Natural killer cell (primary cell): ENCODE data around the gene MAST3. TPM values are rescaled to one million over a fixed set of nuclear protein-coding genes. Genes with fewer than 3 reads are reported as not detected.
"Not testable (repeated sequence)": the region's sequence is repeated elsewhere in the genome, so short reads cannot be mapped to it uniquely, and the experiment has no call there.

Source experiments
- ATAC-seq, 3 donors: fragments of 150-1000 bp in 2 of 3; fragments of 200-7000 bp in 1 of 3; cut with Tn5 transposase; 1 replicate in 1 of 3; 2 replicates in 2 of 3; pipeline ENCODE4 v1.10.0; 2021; ENCODE audit warnings: mild to moderate bottlenecking in 2 of 3, moderate library complexity in 2 of 3
- DNase-seq, 2 donors: peaks; one replicate each; pipeline versions ENCODE4 v3.0.0 to v3.0.0-alpha.2; 2013 to 2021; ENCODE audit warnings: mixed read lengths in 1 of 2
- H3K27ac ChIP-seq: one replicate; pipeline ENCODE4 v1.5.1; 2013; ENCODE audit warnings: mild to moderate bottlenecking, low read length
- H3K27me3 ChIP-seq: one replicate; pipeline ENCODE4 v1.6.1; 2013; ENCODE audit warnings: low read length; ENCODE audit not compliant: control insufficient read depth, insufficient read depth
- H3K36me3 ChIP-seq: one replicate; pipeline ENCODE4 v1.6.1; 2013; ENCODE audit warnings: low read length; ENCODE audit not compliant: control insufficient read depth, insufficient read depth
- H3K4me1 ChIP-seq: one replicate; pipeline ENCODE4 v1.6.1; 2013; ENCODE audit warnings: low read length; ENCODE audit not compliant: control insufficient read depth, insufficient read depth
- H3K4me3 ChIP-seq: one replicate; pipeline ENCODE4 v1.5.1; 2013; ENCODE audit warnings: low read length
- H3K9me3 ChIP-seq: one replicate; pipeline ENCODE4 v1.6.1; 2013; ENCODE audit warnings: low read length; ENCODE audit not compliant: control insufficient read depth, insufficient read depth
- H3K27ac Mint-ChIP-seq, 2 donors: one replicate each; pipeline ENCODE4 v1.8.0; 2022; ENCODE audit warnings: mild to moderate bottlenecking in 2 of 2, mixed read lengths in 2 of 2, moderate library complexity in 1 of 2
- H3K27me3 Mint-ChIP-seq, 2 donors: one replicate each; pipeline ENCODE4 v1.8.0; 2022; ENCODE audit warnings: low read depth in 2 of 2, mixed read lengths in 2 of 2
- H3K36me3 Mint-ChIP-seq: one replicate; pipeline ENCODE4 v1.8.0; 2022; ENCODE audit warnings: mixed read lengths
- H3K4me1 Mint-ChIP-seq, 2 donors: one replicate each; pipeline ENCODE4 v1.8.0; 2022; ENCODE audit warnings: mixed read lengths in 2 of 2
- H3K4me3 Mint-ChIP-seq: one replicate; pipeline ENCODE4 v1.8.0; 2022; ENCODE audit warnings: mild to moderate bottlenecking, moderate library complexity, mixed read lengths
- H3K9me3 Mint-ChIP-seq, 2 donors: one replicate each; pipeline ENCODE4 v1.8.0; 2022; ENCODE audit warnings: mixed read lengths in 2 of 2
- CTCF ChIP-seq: fragments of 200-600 bp; IDR thresholded peaks from one replicate; pipeline ENCODE4 v1.8.0; 2022; ENCODE audit warnings: antibody characterized with exemption
- WGBS: methylation state at CpG from one replicate; pipeline ENCODE4 v1.1.7; 2013; ENCODE audit warnings: missing lambda C conversion rate; ENCODE audit not compliant: insufficient coverage; 5-methylcytosine and 5-hydroxymethylcytosine counted together
- intact Hi-C: fragments of 100-400 bp; cut with micrococcal nuclease; formaldehyde crosslinking; loops from one replicate; pipeline ENCODE4 v1.14.2; 2022
- total RNA-seq, 4 donors: library from RNA; stranded (reverse); fragments of 120-200 nt in 1 of 4; gene quantifications; one replicate each; pipeline versions ENCODE4 v1.2.3 to v1.2.4, GENCODE V29; 2013 to 2022

Gene MAST3
- total RNA-seq, 3 donors from 2014 or later (not counting 1 experiment from before 2014, with no cell fraction given) = 84.5 to 101 (median 101) TPM

GRCh38 chr19:18157465-18158063, 60.0 kb downstream of the MAST3 start:
- Histone ChIP-seq H3K9me3 (no peaks in the 10 kb centered on the region), H3K4me3 (no peak overlapping the region), H3K27me3 (no peaks in the 10 kb centered on the region), H3K27ac (no peak overlapping the region), H3K4me1 (peaks cover 30% of the 10 kb centered on the region), H3K36me3 (no peaks in the 10 kb centered on the region)
- no peak for ATAC-seq
- no peak overlapping the region for H3K4me3 Mint-ChIP-seq
- no peaks in the 10 kb centered on the region for H3K36me3 Mint-ChIP-seq
- H3K27me3 Mint-ChIP-seq = peaks cover 0 to 2% of the 10 kb centered on the region in 2 donors
- intact Hi-C loops = no loop called here
- WGBS = 83% methylated on average over 17 of the region's 18 CpGs
- no peak for DNase-seq
- H3K4me1 Mint-ChIP-seq = peaks cover 11 to 31% of the 10 kb centered on the region in 2 donors
- no peak overlapping the region for H3K27ac Mint-ChIP-seq
- TF ChIP-seq CTCF = no peak
- no peaks in the 10 kb centered on the region for H3K9me3 Mint-ChIP-seq

- intact Hi-C loops = no loop called here
- no peak for DNase-seq
These were observed 60.9 kb downstream of the MAST3 start for GRCh38 chr19:18158467-18158866.

GRCh38 chr19:18159059-18159616, 61.6 kb downstream of the MAST3 start:
- DNase-seq, H3K27ac ChIP-seq, H3K27me3 ChIP-seq, H3K36me3 ChIP-seq, ATAC-seq, H3K27me3 Mint-ChIP-seq, H3K9me3 ChIP-seq, H3K36me3 Mint-ChIP-seq, H3K27ac Mint-ChIP-seq, H3K4me3 Mint-ChIP-seq, H3K9me3 Mint-ChIP-seq, intact Hi-C loops, H3K4me3 ChIP-seq: not testable (repeated sequence)
- WGBS = 95% methylated on average over 4 of the region's 6 CpGs
- H3K4me1 ChIP-seq = peaks cover 21% of the 10 kb centered on the region
- peaks cover 5 to 24% of the 10 kb centered on the region in 2 donors for H3K4me1 Mint-ChIP-seq

More at GRCh38 chr19:18158467-18158866, 60.9 kb downstream of the MAST3 start:
- Histone ChIP-seq H3K4me1 (peaks cover 27% of the 10 kb centered on the region), H3K27me3 (no peaks in the 10 kb centered on the region), H3K36me3 (peaks cover 7% of the 10 kb centered on the region), H3K4me3 (no peak overlapping the region), H3K27ac (no peak overlapping the region), H3K9me3 (no peaks in the 10 kb centered on the region)
- Mint-ChIP-seq H3K27ac (no peak overlapping the region), H3K36me3 (no peaks in the 10 kb centered on the region), H3K9me3 (no peaks in the 10 kb centered on the region), H3K27me3 (peaks cover 0 to 2% of the 10 kb centered on the region in 2 donors), H3K4me1 (peaks cover 9 to 28% of the 10 kb centered on the region in 2 donors), H3K4me3 (no peak overlapping the region)
- TF ChIP-seq CTCF = no peak
- WGBS = 79% methylated on average over 4 of the region's 4 CpGs
- ATAC-seq = no peak

- Mint-ChIP-seq H3K9me3 (no peaks in the 10 kb centered on the region), H3K4me3 (no peak overlapping the region), H3K4me1 (peaks cover 0 to 18% of the 10 kb centered on the region in 2 donors), H3K27ac (no peak overlapping the region), H3K27me3 (no peaks in the 10 kb centered on the region), H3K36me3 (no peaks in the 10 kb centered on the region)
- peaks cover 8% of the 10 kb centered on the region for H3K36me3 ChIP-seq
- H3K4me3 ChIP-seq = no peak overlapping the region
- WGBS = 97% methylated on average over 10 of the region's 10 CpGs
- ATAC-seq (no peak), DNase-seq (no peak)
- no peak overlapping the region for H3K27ac ChIP-seq
- H3K27me3 ChIP-seq = no peaks in the 10 kb centered on the region
- no peak for TF ChIP-seq CTCF
- no peaks in the 10 kb centered on the region for H3K9me3 ChIP-seq
- H3K4me1 ChIP-seq = peaks cover 16% of the 10 kb centered on the region
- intact Hi-C loops = loop anchor here (5.0 kb wide), 1 partner anchor 92 kb away; no protein-coding TSS in a partner anchor
These were observed 62.2 kb downstream of the MAST3 start for GRCh38 chr19:18159810-18160209.
